ENCODE results near the gene NATD1.
A peak's percentile ranks its signal among the peaks of the same experiment; 100 is the strongest.

- TF ChIP-seq POLR2A (IDR thresholded peaks at IDR 0.05) (peak in 1 of 2 donors; percentile 14), CTCF (IDR thresholded peaks at IDR 0.05) (no peak)
Measured at GRCh38 chr17:21285164-21286065, 32.2 kb upstream of the NATD1 start.
